Stimulated activated CD4-positive, alpha-beta T cell treated with anti-CD3 and anti-CD28 coated beads, Interleukin-15, amount 100 ng/mL, for 24 hours (primary cell): ENCODE data around the gene ADGRG1.

ENCODE experiments used
- DNase-seq: peaks from one replicate; pipeline ENCODE4 v3.0.0-alpha.2; 2020

The ADGRG1 gene

GRCh38 chr16:57621521-57622271, 6.7 kb upstream of the ADGRG1 start:
- no peak for DNase-seq

DNA sequence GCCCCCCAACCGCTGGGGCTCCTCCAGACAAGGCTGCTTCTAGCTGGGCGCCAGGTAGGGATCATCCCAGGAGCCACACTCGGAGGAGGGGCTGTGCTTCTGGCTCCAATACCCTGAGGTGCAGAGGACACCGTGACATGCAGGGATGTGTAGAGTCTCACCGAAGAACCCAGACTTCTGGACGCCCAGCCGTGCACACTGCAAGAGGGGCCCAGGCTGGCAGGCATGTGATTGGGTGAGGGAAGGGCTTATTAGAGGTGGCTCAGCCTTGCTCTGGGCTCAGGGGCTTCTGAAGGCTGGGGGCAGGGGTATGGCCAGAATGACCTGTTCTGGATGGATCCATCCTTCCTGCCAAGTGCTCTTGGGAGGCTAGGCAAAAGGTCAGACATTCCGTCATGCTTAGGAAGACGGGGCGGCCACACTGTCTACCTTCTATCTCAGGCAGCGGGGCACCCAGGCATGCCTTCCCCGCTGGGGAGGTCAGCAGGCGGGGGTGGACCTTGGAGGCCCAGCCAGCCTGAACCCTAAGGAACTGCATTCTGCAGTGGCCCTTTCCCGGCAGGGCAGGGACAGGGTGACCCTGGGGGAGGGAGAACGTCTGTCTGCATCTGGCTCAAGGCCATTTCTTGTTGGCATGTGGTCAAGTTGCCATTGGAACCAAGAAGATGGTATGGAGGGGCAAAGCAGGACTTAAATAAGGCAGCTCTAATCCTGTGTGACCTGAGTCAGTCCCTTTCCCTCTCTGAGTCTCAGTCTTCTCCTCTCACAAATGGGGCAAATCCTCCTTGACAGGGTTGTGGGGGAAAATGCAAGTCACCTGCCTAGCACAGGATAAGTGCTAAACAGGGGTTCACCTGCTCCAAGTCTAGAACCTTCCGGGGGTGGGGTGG, 5.8 kb upstream of the ADGRG1 start:
- no peak for DNase-seq

DNA sequence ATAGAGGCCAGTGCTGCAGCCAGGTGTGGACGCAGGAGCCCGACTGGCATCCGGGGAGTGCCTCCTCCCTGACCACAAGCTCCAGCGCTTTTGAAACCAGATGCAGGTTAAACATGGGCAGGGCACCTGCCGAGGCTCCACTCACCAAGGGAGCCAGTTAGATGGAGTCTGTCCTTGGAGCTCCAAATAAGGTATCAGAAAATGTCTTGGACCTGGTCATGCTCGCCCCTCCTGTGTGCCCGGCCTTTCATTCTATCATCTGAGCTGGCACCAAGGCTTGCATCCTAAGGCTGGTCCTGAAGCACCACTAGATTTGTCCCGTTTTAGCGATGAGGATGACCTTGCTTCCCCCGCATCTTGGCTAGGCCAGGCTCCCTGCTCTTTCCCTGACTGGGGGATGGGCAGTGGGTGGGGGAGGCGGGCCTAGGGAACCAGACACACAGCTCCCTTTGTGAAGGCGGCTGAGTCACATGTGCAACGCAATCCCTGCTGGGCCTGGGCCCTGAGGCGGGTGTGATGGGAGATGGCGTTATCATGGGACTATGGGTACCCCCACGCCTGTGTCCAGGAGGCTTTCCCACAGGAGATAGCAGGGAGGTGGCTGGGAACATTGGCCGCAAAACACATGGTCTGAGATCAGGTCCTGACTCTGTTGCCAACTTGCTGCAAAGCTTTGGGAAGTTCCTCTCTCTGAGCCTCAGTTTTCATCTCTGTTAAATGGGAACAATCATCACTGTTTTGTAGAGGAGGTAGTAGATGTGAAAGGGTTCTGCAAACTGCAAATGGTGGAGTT, 5.0 kb upstream of the ADGRG1 start:
- DNase-seq = no peak

- no peak for DNase-seq
Observed at GRCh38 chr16:57624044-57624688, 4.3 kb upstream of the ADGRG1 start.

- no peak for DNase-seq
Observed at GRCh38 chr16:57624806-57625500, 3.5 kb upstream of the ADGRG1 start.

DNA sequence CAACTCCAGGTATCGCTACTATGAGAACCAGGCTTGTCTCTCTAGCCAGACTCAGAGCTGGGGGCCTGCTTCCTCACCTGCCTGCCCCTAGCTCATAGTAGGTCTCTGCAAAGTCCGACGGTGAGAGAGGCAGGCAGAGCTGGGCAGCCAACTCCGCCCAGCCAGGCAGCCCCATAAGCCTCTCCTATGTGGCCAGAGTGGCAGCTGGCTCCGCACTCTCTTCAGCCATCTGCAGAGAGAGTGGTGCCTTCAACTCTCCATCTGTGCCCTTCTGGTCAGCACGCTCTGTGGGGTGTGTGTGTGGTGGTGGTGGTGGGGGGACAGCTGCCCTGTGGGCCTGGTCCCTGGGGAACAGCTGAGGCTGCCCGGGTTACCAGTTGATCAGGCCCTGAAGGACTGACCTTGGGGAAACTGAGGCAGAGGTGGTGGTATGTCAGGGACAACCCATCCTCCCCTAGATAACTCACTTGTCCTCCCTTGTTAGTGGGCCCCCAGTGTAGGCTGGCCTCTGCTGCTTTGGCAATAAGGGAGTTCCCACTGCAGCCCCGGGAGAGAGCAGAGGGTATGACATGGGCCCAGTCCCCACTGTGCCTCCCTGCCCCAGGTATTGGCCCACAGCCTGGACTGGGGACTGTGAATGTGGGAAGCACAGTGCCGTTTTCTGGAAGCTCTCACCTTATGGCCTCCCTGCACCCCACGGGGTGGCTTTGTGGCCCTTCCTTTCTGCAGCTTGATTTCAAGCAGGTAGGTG, 1.8 kb upstream of the ADGRG1 start:
- DNase-seq = no peak

GRCh38 chr16:57627184-57627871, 1.1 kb upstream of the ADGRG1 start:
- DNase-seq = no peak

DNA sequence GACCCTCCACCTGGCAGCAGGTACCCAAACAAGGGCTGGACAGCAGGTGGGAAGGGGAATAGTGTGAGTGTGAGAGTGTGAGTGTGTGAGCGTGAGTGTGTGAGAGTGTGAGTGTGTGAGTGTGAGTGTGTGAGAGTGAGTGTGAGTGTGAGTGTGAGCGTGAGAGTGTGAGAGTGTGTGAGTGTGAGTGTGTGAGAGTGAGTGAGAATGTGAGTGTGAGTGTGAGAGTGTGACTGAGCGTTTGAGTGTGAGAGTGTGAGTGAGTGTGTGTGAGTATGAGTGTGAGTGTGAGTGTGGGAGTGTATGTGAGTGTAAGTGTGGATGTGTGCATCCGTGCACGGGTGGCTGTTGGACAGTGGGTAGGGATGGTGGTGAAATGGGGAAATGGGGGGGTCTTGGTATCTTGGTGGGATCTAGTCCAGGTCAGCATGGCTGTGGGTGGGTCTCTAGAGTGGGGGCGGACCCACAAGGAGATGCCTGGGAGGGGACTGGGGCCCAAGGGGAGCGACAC, 408 bp downstream of the ADGRG1 start:
- DNase-seq = no peak

DNA sequence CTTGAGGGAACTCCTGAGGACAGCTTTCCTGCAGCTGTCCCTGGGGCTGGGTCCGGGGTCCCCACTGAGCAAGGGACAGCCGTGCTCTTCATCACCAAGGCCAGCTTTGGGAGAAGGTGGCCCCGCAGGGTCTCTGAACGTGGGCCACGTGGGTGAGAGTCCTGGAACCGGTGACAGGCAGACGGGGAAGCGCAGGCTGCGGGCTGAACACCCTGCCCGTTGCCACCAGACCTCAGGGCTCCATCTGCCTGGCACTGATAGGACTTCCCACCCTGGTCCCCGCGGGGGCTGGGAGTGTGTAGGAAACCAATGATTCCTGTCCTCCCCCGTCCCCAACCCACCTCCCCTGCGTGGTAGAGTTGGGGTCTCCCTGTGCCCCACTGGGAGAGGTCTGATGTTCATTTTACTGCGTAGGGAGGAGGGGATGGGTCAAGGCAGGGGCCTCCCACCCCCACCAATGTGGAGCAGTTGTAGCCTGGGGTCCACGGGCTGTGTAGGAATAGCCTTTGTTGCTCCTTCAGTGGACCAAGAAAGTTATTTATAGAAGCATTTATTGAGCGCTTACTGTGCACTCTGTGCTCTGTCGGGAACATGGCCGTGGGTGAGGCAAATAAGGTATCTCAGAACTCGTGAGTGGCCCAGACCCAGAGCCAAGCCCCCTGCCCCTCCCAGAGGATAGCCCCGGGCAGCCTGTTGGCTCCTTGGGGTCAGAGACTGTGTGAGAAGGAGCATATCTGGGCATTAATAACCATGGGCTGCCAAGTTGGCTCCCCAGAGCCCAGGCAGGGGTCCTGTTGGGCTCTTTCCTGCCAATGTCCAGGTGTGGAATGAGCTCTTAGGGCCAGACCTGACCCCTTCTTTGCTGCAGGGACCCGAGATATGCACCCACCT, 1.3 kb downstream of the ADGRG1 start:
- no peak for DNase-seq

GRCh38 chr16:57630407-57630797, 2.0 kb downstream of the ADGRG1 start:
- DNase-seq = no peak

GRCh38 chr16:57630931-57631845, 2.8 kb downstream of the ADGRG1 start:
- DNase-seq = no peak

GRCh38 chr16:57632568-57632967, 4.1 kb downstream of the ADGRG1 start:
- DNase-seq = no peak

DNA sequence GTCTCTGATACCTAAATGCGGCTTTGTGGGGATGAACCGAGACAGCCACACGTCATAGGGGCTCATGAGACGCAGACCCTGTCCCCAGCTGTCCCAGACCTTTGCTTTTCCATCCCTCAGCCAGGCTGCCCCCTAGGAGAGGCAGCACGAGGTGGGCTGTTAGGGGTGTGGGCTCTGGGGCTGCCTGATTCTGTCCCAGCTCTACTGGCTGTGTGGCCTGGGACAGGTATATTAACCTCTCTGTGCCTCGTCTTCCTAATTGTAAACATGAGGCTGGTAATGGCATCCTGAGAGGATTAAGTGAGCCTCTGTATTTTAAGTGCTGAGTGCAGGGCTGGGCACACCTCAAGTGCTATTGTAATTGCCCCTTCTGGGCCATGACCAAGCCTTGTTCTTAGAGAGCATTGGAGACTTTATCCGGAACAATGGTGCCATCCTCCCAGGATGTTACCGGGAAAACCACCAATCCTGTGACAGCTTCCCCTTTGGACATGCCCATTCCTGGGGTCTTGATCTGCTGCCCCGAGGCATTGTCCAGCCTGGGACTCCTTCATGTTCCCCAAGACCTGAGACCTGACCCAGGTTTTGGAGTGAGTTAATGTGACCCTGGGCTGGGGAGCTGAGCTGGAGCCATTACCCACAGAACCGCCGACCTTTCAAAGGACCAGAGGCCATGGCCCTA, 5.1 kb downstream of the ADGRG1 start:
- no peak for DNase-seq

GRCh38 chr16:57634171-57634570, 5.7 kb downstream of the ADGRG1 start:
- no peak for DNase-seq

DNA sequence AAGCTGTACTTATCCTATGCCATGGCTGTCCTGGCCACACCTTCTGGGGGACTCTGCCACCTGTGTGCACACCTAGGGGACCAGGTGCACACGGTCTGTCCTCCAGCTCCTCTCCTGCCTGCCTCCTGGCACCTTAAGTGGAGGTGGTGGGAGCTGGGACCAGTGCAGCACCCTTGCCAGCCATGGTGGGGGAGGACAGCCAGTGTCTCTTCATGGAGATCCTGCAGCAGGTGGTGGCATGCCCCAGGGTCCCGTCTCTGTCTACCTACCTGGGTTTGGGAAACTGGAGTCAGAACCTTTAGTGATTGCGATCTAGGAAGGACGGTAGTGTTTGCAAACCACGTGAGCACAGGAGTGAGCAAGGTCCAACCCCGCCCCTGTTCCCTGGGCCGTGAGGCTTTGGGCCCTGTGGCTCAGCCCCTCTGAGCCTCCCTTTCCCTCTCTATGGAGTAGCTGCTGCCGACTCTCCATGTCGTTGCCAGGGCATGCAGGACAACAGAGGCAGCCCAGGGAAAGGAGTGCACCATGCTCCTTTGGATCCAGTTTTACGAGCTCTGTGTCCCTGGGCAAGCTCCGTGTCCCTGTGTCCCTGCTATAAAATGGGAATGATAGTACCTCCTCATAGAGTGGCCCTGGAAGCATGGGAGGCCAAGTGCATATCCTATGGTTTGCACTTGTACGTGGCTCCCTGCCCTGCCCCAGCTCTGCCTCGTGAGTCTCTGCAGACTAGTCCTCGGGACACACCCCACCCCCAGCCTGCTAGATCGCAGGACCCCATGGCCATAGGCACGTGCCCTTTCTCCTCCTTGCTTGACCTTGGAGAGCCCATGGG, 7.1 kb downstream of the ADGRG1 start:
- DNase-seq = no peak

DNA sequence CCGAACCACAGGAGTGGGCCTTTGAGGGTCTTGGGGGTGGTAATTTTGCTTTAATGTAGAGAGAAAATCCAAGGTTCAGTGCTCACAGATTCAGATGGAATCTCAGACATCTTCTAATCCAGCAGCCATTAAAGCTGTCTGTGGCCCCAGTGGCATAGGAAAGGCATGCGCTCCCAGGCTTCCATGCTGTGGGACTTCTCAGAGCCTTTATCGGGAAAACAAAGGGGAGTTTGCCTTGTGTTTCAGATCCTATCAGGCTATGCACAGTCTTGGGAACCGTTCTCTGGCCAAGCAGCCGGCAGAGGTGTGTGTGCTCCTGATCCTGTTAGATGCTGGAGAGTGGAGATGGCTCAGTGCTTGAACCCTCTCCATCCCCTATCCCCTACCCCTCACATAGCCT, 7.8 kb downstream of the ADGRG1 start:
- DNase-seq = no peak

DNA sequence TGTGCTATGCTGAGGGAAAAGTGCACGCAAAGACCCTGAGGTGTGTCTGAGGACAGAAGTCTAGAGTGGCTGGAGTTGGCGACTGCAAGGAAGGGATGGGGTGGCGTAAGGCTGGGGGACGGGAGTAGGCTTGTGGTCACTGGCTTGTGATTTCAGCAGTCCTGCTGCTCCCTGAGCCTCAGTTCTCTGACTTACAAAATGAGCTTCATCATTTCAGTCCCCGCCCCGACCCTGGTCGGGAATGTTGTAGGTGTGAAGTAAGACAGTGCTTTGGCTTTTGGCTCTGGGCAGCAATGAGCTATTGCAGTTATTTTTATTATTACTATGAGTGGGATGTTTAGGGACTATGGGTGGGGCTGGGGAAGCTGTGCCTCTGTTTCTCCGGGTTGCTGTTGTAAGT, 8.6 kb downstream of the ADGRG1 start:
- DNase-seq = no peak
